Suprapubic skin (tissue), 4 donors: Measurements from ENCODE around the gene B3GLCT.

ENCODE experiments used
- CTCF ChIP-seq, 2 donors: fragments of 200-600 bp in 1 of 2; fragments of 450-650 bp in 1 of 2; sonication (generic) in 1 of 2; IDR thresholded peaks; one replicate each; pipeline ENCODE4 v1.5.1; 2016 to 2019; ENCODE audit warnings: antibody characterized with exemption in 2 of 2, mild to moderate bottlenecking in 1 of 2, moderate library complexity in 1 of 2
- EP300 ChIP-seq: sonication (generic); formaldehyde crosslinking; IDR thresholded peaks from one replicate; pipeline ENCODE4 v1.6.1; 2017; ENCODE audit warnings: antibody characterized with exemption
- POLR2A ChIP-seq, 2 donors: fragments of 450-650 bp; IDR thresholded peaks; one replicate each; pipeline ENCODE4 v1.6.1; 2017; ENCODE audit warnings: antibody characterized with exemption in 2 of 2, mild to moderate bottlenecking in 2 of 2, moderate library complexity in 2 of 2
- POLR2AphosphoS5 ChIP-seq, 3 donors: sonication (generic); formaldehyde crosslinking; IDR thresholded peaks; one replicate each; pipeline ENCODE4 v1.6.1; 2017; ENCODE audit warnings: antibody characterized with exemption in 3 of 3

- TF ChIP-seq POLR2A (IDR thresholded peaks at IDR 0.05), result no peak
- no peak for TF ChIP-seq CTCF (IDR thresholded peaks at IDR 0.05)
- no peak for TF ChIP-seq POLR2AphosphoS5 (IDR thresholded peaks at IDR 0.05)
- TF ChIP-seq EP300, result no peak
These were observed 23.8 kb upstream of the B3GLCT start for GRCh38 chr13:31175847-31176532.
